ENCODE results near the gene BCAS4.

BCAS4 gene

DNA sequence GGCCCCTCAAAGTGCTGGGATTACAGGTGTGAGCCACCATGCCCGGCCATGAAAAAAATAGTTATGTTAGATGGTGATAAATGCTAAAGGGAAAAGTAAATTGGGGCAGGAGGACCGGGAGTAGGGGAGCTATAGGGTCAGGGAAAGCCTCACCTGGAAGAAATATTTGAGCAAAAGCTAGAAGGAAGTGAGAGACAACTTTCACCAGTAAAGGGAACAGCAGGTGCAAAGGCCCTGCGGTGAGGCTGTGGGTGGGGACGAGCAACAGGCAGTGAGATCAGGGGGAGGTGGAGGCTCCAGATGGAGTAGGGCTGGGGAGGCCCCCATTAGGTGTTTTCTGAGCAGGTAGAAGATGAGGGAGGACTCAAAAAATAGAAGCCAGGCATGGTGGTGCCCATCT is 16.0 kb downstream of the BCAS4 start:
- Histone ChIP-seq H3K27ac (no peak overlapping the region), H3K36me3 (no peaks in the 10 kb centered on the region), H3K27me3 (no peaks in the 10 kb centered on the region), H3K9me3 (no peaks in the 10 kb centered on the region), H3K4me3 (no peak overlapping the region), H3K4me1 (peaks cover 0 to 10% (median 9%) of the 10 kb centered on the region in 4 donors)
- no peak for DNase-seq
- TF ChIP-seq, protein P1, sequence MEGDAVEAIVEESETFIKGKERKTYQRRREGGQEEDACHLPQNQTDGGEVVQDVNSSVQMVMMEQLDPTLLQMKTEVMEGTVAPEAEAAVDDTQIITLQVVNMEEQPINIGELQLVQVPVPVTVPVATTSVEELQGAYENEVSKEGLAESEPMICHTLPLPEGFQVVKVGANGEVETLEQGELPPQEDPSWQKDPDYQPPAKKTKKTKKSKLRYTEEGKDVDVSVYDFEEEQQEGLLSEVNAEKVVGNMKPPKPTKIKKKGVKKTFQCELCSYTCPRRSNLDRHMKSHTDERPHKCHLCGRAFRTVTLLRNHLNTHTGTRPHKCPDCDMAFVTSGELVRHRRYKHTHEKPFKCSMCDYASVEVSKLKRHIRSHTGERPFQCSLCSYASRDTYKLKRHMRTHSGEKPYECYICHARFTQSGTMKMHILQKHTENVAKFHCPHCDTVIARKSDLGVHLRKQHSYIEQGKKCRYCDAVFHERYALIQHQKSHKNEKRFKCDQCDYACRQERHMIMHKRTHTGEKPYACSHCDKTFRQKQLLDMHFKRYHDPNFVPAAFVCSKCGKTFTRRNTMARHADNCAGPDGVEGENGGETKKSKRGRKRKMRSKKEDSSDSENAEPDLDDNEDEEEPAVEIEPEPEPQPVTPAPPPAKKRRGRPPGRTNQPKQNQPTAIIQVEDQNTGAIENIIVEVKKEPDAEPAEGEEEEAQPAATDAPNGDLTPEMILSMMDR (IDR thresholded peaks at IDR 0.05) = no peak
- intact Hi-C loops (cut with DNase I; ENCODE audit: low total_unique reads) = no loop called here

DNA sequence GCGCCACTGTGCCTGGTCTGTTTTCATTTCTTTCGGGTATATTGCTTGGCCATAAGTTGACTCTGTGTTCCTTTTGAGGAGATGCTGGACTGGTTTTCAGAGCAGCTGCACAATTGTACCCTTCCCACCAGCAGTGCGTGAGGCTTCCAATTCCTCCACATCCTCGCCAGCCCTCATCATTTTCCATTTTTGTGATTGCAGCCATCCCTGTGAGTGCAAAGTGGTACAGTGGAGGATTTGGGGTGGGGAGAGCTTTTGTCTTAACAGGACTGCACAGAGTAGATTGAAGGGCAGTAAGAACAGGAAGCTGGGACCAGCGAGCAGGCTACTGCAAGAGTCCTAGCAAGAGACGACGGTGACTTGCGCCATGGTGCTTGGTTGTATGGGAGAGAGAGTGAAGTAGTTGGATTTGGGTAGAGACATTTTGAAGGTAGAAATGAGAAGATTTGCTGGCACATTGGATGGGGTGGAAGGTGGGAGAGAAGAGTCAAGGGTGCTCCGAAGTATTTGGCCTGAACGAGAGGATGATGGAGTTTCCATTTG is 18.3 kb downstream of the BCAS4 start:
- intact Hi-C loops (cut with DNase I; ENCODE audit: low total_unique reads) = no loop called here
- H3K27ac ChIP-seq = no peak overlapping the region
- TF ChIP-seq, protein P1 (IDR thresholded peaks at IDR 0.05) = no peak

DNA sequence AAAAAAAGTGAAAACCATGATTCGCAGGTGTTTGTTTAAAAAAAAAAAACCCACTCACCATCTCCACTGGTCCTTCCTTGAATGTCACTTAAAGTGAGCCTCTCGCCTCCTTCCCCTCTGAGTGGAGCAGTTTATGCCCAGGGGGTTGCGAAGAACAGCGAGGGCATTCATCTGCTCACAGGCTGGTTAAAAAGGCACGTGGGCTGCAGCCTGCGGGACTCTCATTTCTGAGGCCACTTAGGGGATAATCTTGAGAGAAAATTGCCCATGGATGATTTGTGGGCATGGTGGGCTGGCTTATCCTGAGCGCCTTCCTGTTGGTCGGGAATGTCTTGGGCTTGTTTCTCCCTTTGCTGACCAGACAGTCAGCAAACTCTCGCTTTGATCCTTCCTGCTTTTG is 18.9 kb downstream of the BCAS4 start:
- Histone ChIP-seq H3K36me3 (no peaks in the 10 kb centered on the region), H3K27me3 (no peaks in the 10 kb centered on the region), H3K4me3 (no peak overlapping the region), H3K27ac (no peak overlapping the region), H3K9me3 (no peaks in the 10 kb centered on the region), H3K4me1 (peaks cover 0 to 34% (median 20%) of the 10 kb centered on the region in 4 donors)
- intact Hi-C loops (cut with DNase I; ENCODE audit: low total_unique reads) = no loop called here
- no peak for DNase-seq
- TF ChIP-seq, protein P1 (IDR thresholded peaks at IDR 0.05) = no peak

More for the DNA sequence above, 18.3 kb downstream of the BCAS4 start:
- H3K9me3 ChIP-seq = no peaks in the 10 kb centered on the region
- H3K36me3 ChIP-seq = no peaks in the 10 kb centered on the region
- H3K27me3 ChIP-seq = no peaks in the 10 kb centered on the region
- H3K4me3 ChIP-seq = no peak overlapping the region
- no peak for DNase-seq
- H3K4me1 ChIP-seq = peaks cover 0 to 28% (median 16%) of the 10 kb centered on the region in 4 donors

DNA sequence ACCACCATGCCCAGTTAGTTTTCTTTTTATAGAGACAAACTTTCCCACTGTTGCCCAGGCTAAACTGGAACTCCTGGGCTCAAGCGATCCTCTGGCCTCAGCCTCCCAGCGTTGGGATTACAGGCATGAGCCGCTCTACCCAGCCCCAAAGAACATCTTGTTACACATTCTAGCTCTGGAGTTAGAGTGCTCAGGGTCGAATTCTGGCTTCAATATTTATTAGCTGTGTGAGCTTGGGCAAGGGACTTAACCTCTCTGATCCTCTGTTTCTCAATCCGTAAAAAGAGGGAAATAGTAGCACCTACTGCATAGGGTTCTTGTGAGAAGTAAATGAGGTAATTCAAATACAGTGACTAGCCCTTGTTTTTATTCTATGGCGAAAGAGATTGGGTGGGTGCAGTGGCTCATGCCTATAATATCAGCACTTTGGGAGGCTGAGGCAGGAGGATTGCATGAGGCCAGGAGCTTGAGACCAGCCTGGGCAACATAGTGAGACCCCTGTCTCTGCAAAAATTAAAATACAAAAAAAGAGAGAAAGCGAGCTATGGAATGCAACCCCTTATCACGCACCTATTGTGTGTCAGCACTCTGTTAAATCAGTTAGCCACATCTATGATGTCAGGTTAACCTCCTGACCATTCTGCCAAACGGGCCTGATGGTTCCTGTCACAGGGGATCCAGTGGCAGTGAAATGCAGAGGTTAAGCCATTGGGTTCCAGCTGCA is 19.7 kb downstream of the BCAS4 start:
- no peak for DNase-seq
- intact Hi-C loops (cut with DNase I; ENCODE audit: low total_unique reads) = loop anchor here (5.0 kb wide), 1 partner anchor 113 kb away; no protein-coding TSS in a partner anchor
- Histone ChIP-seq H3K4me3 (no peak overlapping the region), H3K4me1 (peaks cover 0 to 35% (median 21%) of the 10 kb centered on the region in 4 donors), H3K36me3 (no peaks in the 10 kb centered on the region), H3K27me3 (no peaks in the 10 kb centered on the region), H3K9me3 (no peaks in the 10 kb centered on the region), H3K27ac (peak overlapping the region; percentile 70 to 76)
- TF ChIP-seq, protein P1 (IDR thresholded peaks at IDR 0.05) = no peak

DNA sequence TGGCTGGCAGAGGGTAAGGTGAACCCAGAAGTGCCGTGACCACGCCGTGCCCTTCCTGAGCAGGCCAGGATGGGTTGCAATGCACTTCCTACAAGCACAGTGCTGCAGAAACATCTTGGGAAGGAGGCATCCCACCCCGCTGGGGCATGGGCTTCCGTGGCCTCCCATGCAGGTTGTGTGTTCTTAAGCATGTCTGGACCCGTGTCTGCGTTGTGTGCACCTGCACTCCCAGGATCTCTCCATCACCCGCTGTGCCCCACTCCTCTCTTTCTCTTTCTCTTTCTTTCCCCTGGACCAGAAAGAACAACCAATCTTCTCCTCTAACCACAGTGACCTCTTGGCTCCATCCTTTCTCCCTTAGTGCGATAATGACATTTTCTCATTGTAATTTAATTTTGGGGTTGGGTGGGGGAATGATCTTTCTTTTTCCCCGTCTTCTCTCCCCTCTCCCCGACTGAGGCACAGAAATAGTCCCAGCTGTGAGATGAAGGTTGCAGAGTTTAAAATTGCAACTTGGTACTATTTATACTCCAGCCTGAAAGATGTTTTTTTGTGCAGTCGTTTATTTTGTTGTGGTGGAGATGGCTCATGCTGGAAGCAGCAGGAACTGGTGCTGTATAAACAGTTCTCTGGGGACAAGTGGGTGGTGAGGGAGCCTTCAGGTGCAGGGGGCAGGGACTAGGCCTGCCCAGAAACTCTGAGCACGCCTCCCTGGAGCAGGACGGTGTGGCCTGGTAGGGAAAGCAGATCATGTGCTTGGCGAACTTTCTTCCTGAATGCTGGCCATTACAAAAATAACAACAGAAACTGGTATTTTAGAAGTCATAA is 20.5 kb downstream of the BCAS4 start:
- no peaks in the 10 kb centered on the region for H3K36me3 ChIP-seq
- H3K4me1 ChIP-seq = peaks cover 0 to 35% (median 21%) of the 10 kb centered on the region in 4 donors
- TF ChIP-seq, protein P1 (IDR thresholded peaks at IDR 0.05) = no peak
- no peaks in the 10 kb centered on the region for H3K9me3 ChIP-seq
- no peak overlapping the region for H3K4me3 ChIP-seq
- H3K27ac ChIP-seq = peak overlapping the region; percentile 70 to 76
- intact Hi-C loops (cut with DNase I; ENCODE audit: low total_unique reads) = loop anchor here (5.0 kb wide), 1 partner anchor 112 kb away; no protein-coding TSS in a partner anchor
- H3K27me3 ChIP-seq = no peaks in the 10 kb centered on the region
- DNase-seq = peak; percentile 39 to 80
